Ascending aorta (tissue), 2 donors: Measurements from ENCODE around the gene NUFIP2. TPM values are rescaled to one million over a fixed set of nuclear protein-coding genes. Genes with fewer than 3 reads are reported as not detected.
"Not testable (repeated sequence)": the region's sequence is repeated elsewhere in the genome, so short reads cannot be mapped to it uniquely, and the experiment has no call there.

Experiments
- DNase-seq, 2 donors: peaks; one replicate each; pipeline ENCODE4 v3.0.0-alpha.2; 2019; ENCODE audit warnings: low spot score in 2 of 2
- H3K27ac ChIP-seq, 2 donors: fragments of 200-600 bp; sonication (generic); one replicate each; pipeline ENCODE4 v1.5.1; 2016 to 2017; ENCODE audit warnings: mild to moderate bottlenecking in 1 of 2
- H3K27me3 ChIP-seq: fragments of 200-600 bp; sonication (generic); one replicate; pipeline ENCODE4 v1.5.1; 2017
- H3K36me3 ChIP-seq, 2 donors: fragments of 200-600 bp; sonication (generic); one replicate each; pipeline ENCODE4 v1.5.1; 2016
- H3K4me1 ChIP-seq, 2 donors: fragments of 200-600 bp; sonication (generic); one replicate each; pipeline ENCODE4 v1.5.1; 2016 to 2017; ENCODE audit warnings: mild to moderate bottlenecking in 1 of 2
- H3K4me3 ChIP-seq, 2 donors: fragments of 200-600 bp; sonication (generic); one replicate each; pipeline ENCODE4 v1.5.1; 2016 to 2017; ENCODE audit warnings: mild to moderate bottlenecking in 1 of 2
- H3K9me3 ChIP-seq, 2 donors: fragments of 200-600 bp; sonication (generic); one replicate each; pipeline ENCODE4 v1.5.1; 2016
- intact Hi-C: fragments of 100-400 bp; cut with DNase I; formaldehyde crosslinking; loops from one replicate; pipeline ENCODE4 v1.15.1; 2023
- total RNA-seq: library from RNA; depleted of rRNA; stranded (reverse); fragments of >200 nt; gene quantifications from one replicate; pipeline ENCODE4 v1.1.0, GENCODE V29; 2016
- TF ChIP-seq, protein P1 (sequence below), 3 experiments: fragments of 200-600 bp in 2 of 3; fragments of 450-650 bp in 1 of 3; sonication (generic) in 2 of 3; IDR thresholded peaks; one replicate each; pipeline ENCODE4 v1.5.1; 2016 to 2019; ENCODE audit warnings: antibody characterized with exemption in 3 of 3, mild to moderate bottlenecking in 1 of 3, moderate library complexity in 1 of 3

The NUFIP2 gene
- total RNA-seq, 1 donor from 2014 or later = 11.0 TPM

DNA sequence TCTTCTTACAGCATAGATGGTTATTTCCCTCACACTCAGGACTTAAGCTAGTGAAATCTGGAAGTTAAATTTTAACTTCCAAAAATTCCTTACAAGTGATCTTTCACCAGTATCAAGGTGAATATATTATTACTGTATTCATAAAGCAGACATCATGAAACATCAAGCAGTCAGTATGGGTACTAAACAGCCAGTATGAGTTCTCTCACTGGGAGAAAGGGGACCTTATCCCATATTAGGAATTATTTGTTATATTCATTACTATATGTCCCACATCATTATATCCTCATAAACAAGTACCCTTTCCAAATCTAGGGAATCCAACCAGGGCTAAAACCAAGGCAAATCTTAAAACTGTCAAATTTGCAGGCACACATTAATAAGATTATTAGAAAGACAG, 15.3 kb downstream of the NUFIP2 start:
- Histone ChIP-seq H3K36me3 (peaks cover 27 to 60% of the 10 kb centered on the region in 2 donors), H3K27ac (no peak overlapping the region), H3K27me3 (no peaks in the 10 kb centered on the region), H3K4me1 (peaks cover 11 to 41% of the 10 kb centered on the region in 2 donors), H3K9me3 (no peaks in the 10 kb centered on the region), H3K4me3 (no peak overlapping the region)
- DNase-seq = no peak
- TF ChIP-seq, protein P1, sequence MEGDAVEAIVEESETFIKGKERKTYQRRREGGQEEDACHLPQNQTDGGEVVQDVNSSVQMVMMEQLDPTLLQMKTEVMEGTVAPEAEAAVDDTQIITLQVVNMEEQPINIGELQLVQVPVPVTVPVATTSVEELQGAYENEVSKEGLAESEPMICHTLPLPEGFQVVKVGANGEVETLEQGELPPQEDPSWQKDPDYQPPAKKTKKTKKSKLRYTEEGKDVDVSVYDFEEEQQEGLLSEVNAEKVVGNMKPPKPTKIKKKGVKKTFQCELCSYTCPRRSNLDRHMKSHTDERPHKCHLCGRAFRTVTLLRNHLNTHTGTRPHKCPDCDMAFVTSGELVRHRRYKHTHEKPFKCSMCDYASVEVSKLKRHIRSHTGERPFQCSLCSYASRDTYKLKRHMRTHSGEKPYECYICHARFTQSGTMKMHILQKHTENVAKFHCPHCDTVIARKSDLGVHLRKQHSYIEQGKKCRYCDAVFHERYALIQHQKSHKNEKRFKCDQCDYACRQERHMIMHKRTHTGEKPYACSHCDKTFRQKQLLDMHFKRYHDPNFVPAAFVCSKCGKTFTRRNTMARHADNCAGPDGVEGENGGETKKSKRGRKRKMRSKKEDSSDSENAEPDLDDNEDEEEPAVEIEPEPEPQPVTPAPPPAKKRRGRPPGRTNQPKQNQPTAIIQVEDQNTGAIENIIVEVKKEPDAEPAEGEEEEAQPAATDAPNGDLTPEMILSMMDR (IDR thresholded peaks at IDR 0.05) = no peak
- intact Hi-C loops = no loop called here

DNA sequence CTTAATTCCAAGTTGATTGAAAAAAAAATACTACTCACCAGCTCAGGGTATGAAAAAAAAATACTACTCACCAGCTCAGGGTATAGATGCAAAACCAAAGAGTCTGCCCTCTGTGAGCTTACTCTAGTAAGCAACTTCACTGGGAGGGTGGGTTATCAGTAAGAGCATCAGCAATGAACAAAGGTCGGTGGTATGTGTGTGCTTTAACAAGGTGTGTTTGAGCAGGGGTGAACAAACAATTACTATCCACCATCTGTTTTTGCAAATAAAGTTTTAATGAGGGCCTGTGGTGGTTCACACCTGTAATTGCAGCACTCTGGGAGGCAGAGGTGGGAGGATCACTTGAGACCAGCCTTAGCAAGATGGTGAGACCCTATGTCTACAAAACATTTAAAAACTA, 20.0 kb downstream of the NUFIP2 start:
- intact Hi-C loops = no loop called here
- Histone ChIP-seq H3K4me3 (no peak overlapping the region), H3K4me1 (peaks cover 0 to 26% of the 10 kb centered on the region in 2 donors), H3K27me3 (no peaks in the 10 kb centered on the region), H3K36me3 (peaks cover 21 to 41% of the 10 kb centered on the region in 2 donors), H3K9me3 (no peaks in the 10 kb centered on the region), H3K27ac (no peak overlapping the region)
- TF ChIP-seq, protein P1 (IDR thresholded peaks at IDR 0.05) = no peak
- no peak for DNase-seq

DNA sequence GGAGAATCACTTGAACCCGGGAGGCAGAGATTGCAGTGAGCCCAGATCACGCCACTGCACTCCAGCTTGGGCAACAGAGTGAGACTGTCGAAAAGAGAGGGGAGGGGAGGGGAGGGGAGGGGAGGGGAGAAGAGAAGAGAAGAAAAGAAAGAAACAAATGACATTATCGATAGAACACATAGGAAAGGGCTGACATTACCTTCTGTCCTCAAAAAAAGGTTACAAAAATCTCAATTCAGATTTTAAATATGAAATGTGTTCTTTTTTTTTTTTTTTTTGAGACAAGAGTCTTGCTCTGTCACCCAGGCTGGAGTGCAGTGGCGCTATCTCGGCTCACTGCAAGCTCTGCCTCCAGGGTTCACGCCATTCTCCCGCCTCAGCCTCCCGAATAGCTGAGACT, 22.0 kb downstream of the NUFIP2 start:
- H3K4me3 ChIP-seq, H3K9me3 ChIP-seq, H3K27me3 ChIP-seq, DNase-seq, H3K27ac ChIP-seq, intact Hi-C loops: not testable (repeated sequence)
- peaks cover 23 to 40% of the 10 kb centered on the region in 2 donors for H3K36me3 ChIP-seq
- H3K4me1 ChIP-seq = peaks cover 0 to 16% of the 10 kb centered on the region in 2 donors

DNA sequence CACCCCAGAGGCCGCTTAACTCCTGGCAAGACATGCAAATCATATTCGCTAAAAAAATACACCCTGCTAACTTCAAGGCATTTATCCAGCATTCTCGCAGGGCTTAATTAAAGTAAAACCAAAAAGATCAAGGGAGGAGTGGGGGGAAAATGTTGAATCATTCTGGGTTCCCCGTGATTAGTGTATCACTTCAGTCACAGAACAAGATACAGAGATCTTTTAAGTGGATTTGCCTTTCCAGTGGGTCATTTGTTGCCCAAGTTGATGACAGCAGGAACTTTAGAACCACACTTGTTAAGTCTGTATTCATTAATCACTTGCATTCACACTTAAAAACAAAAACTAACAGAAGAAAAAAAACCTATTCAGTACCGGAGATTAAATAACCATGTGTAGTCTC, 30.0 kb downstream of the NUFIP2 start:
- Histone ChIP-seq H3K27ac (no peak overlapping the region), H3K4me1 (no peaks in the 10 kb centered on the region), H3K9me3 (no peaks in the 10 kb centered on the region), H3K4me3 (no peak overlapping the region), H3K36me3 (peaks cover 41 to 69% of the 10 kb centered on the region in 2 donors), H3K27me3 (no peaks in the 10 kb centered on the region)
- TF ChIP-seq, protein P1 (IDR thresholded peaks at IDR 0.05) = no peak
- intact Hi-C loops = no loop called here
- DNase-seq = no peak

DNA sequence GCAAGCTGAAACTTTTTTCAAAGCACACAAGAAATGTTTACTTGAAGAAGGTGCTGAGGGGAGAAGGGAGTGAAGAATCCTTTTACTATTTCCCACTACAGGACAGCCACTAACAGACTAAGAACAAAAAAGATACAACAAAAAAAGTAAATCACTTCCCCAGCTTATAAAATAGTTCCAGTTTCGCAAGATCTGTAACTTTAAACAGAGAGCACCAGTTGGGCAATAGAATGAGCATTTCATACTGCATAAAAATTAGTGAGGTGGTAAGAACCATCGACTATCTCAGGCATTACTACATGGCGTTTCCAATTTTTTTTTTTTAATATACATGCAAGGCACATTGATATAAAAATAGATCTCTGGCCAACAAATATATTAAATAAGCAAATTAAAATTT, 36.2 kb downstream of the NUFIP2 start:
- Histone ChIP-seq H3K9me3 (no peaks in the 10 kb centered on the region), H3K4me3 (peak overlapping the region in 1 of 2 donors; percentile 1), H3K27ac (peak overlapping the region; percentile 48 to 52), H3K27me3 (no peaks in the 10 kb centered on the region), H3K36me3 (peaks cover 16 to 30% of the 10 kb centered on the region in 2 donors), H3K4me1 (peaks cover 16 to 40% of the 10 kb centered on the region in 2 donors)
- TF ChIP-seq, protein P1 (IDR thresholded peaks at IDR 0.05) = no peak
- no peak for DNase-seq
- intact Hi-C loops = loop anchor here (1.0 to 2.0 kb wide), 2 partner anchors 16 to 35 kb away; no protein-coding TSS in a partner anchor

DNA sequence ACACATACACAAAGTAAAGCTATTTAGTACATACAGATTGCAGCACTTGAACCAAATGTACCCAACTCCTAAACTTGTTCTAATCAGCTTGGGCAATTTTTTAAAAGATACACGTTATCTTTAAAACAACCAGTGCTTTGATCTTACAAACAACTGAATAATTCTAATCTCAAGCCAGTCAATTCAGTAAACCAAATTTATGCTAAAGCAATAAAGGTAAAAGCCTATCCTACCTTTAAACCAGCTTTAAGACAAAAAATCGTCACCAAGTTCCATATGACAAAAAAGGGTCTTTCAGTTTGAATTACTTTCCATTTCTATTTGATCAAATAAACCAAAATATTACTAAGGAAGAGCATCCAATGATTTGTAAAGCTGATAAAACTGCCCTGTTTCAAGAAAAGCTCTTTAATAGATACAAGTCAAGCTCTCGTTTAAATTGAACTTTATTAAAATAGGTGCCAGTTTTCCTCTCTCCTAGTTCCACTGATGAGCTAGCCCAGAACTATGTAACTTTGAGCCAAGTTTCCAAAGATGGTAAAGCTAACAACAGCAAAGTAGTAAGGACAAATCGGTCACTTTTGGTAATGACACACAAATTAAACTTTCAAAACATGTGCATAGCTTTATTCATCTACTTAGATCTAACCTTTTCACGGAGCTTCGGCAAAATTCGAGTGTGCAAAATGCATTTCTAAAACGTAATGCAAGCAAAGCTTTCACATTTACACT, 37.0 kb downstream of the NUFIP2 start:
- intact Hi-C loops = loop anchor here (1.0 to 2.0 kb wide), 2 partner anchors 16 to 36 kb away; no protein-coding TSS in a partner anchor
- peaks cover 7 to 22% of the 10 kb centered on the region in 2 donors for H3K36me3 ChIP-seq
- H3K4me3 ChIP-seq = peak overlapping the region; percentile 1 to 11
- peak overlapping the region; percentile 48 to 52 for H3K27ac ChIP-seq
- H3K27me3 ChIP-seq = no peaks in the 10 kb centered on the region
- H3K9me3 ChIP-seq = no peaks in the 10 kb centered on the region
- TF ChIP-seq, protein P1 (IDR thresholded peaks at IDR 0.05) = no peak
- DNase-seq = no peak
- H3K4me1 ChIP-seq = peaks cover 16 to 45% of the 10 kb centered on the region in 2 donors
